ENCODE measurements around the gene PDZD2.

DNA sequence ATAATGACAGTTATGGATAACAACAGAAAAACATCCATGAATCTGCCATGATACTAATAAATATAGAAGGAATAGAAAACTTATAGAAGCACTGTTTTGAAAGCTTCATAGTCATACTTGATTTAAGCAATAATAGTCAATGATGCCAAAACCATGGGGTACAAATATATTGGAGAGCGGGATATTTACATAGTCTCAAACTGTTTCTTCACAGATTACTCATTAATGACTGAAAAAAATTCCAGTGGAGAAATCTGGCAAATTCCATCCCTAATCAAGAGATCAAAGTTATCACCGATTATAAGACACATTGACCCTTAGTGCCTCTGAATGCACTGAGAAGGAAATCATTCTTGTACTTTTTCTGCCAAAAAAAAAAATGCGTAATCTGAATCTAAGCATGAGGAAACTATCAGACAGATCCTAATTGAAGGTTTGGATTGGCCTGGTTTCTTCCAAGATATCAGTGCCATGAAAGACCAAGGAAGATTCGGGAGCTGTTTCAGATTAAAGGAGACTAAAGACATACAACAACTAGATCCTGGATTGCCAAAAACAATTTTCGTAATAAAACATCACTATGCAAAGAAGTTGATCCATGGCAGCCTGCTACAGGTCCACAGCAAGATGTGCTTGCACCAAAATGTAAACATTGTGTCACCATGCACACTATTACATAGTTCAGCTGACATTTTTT, 429.0 kb downstream of the PDZD2 start:
- TF ChIP-seq, protein P1, sequence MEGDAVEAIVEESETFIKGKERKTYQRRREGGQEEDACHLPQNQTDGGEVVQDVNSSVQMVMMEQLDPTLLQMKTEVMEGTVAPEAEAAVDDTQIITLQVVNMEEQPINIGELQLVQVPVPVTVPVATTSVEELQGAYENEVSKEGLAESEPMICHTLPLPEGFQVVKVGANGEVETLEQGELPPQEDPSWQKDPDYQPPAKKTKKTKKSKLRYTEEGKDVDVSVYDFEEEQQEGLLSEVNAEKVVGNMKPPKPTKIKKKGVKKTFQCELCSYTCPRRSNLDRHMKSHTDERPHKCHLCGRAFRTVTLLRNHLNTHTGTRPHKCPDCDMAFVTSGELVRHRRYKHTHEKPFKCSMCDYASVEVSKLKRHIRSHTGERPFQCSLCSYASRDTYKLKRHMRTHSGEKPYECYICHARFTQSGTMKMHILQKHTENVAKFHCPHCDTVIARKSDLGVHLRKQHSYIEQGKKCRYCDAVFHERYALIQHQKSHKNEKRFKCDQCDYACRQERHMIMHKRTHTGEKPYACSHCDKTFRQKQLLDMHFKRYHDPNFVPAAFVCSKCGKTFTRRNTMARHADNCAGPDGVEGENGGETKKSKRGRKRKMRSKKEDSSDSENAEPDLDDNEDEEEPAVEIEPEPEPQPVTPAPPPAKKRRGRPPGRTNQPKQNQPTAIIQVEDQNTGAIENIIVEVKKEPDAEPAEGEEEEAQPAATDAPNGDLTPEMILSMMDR (conservative IDR thresholded peaks at IDR 0.05; ENCODE audit: low read depth in 2 of 2) = no peak
- TF ChIP-seq EZH2phosphoT487 (IDR thresholded peaks at IDR 0.05; ENCODE audit: unreplicated experiment) (no peak), CREB1 (CRISPR knock-in tag; IDR thresholded peaks at IDR 0.05; ENCODE audit: low read depth) (no peak), POLR2AphosphoS5 (IDR thresholded peaks at IDR 0.05; ENCODE audit: low read depth) (no peak)

Measured in GM23338 (cell line).